Measurements from ENCODE around the gene FILIP1L.

GRCh38 chr3:100027321-100027720, 87.0 kb downstream of the FILIP1L start:
- TF ChIP-seq GATA2 (IDR thresholded peaks at IDR 0.05; ENCODE audit: low read depth, low read length) (no peak), GATA3 (IDR thresholded peaks at IDR 0.05; ENCODE audit: low read depth, low read length) (no peak)

Data from SH-SY5Y (cell line).